ENCODE results near the gene STX12.

STX12 gene

GRCh38 chr1:27772932-27773825 lies at the start of gene STX12 (continued):
- TF ChIP-seq ZNF274 (IDR thresholded peaks at IDR 0.05; ENCODE audit: low read length), result no peak
- TF ChIP-seq ZNF274 (tag by site-specific recombination; IDR thresholded peaks at IDR 0.05; ENCODE audit: borderline replicate concordance), result no peak
- TF ChIP-seq HIC1 (tag by site-specific recombination; IDR thresholded peaks at IDR 0.05), result peak; percentile 28; the same call in 1 of the 2 replicates
- no peak for TF ChIP-seq ZNF843 (tag by site-specific recombination; IDR thresholded peaks at IDR 0.05)
- TF ChIP-seq GLIS1 (tag by site-specific recombination; IDR thresholded peaks at IDR 0.05), result peak; percentile 80
- peak; percentile 53 for TF ChIP-seq ZNF76 (tag by site-specific recombination; IDR thresholded peaks at IDR 0.05; ENCODE audit: borderline replicate concordance, low read depth)
- peak; percentile 51; the same call in 1 of the 2 replicates for TF ChIP-seq ZIC2 (tag by site-specific recombination; IDR thresholded peaks at IDR 0.05)
- TF ChIP-seq GLI4 (tag by site-specific recombination; IDR thresholded peaks at IDR 0.05), result no peak
- peak; percentile 85 for TF ChIP-seq ZEB2 (tag by site-specific recombination; IDR thresholded peaks at IDR 0.05)
- TF ChIP-seq, protein P1, sequence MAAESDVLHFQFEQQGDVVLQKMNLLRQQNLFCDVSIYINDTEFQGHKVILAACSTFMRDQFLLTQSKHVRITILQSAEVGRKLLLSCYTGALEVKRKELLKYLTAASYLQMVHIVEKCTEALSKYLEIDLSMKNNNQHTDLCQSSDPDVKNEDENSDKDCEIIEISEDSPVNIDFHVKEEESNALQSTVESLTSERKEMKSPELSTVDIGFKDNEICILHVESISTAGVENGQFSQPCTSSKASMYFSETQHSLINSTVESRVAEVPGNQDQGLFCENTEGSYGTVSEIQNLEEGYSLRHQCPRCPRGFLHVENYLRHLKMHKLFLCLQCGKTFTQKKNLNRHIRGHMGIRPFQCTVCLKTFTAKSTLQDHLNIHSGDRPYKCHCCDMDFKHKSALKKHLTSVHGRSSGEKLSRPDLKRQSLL (tag by site-specific recombination; IDR thresholded peaks at IDR 0.05), result peak; percentile 96
- no peak for TF ChIP-seq ZNF157 (tag by site-specific recombination; IDR thresholded peaks at IDR 0.05)
- TF ChIP-seq ZNF394 (tag by site-specific recombination; IDR thresholded peaks at IDR 0.05; ENCODE audit: borderline replicate concordance), result peak; percentile 32; the same call in 1 of the 2 replicates
- TF ChIP-seq ZBTB8A (tag by site-specific recombination; IDR thresholded peaks at IDR 0.05), result peak; percentile 51; the same call in 1 of the 2 replicates
- TF ChIP-seq ZNF175 (tag by site-specific recombination; IDR thresholded peaks at IDR 0.05), result no peak
- TF ChIP-seq GFI1B (tag by site-specific recombination; IDR thresholded peaks at IDR 0.05), result peak; percentile 72; the same call in 1 of the 2 replicates
- 0 out of 2 replicates have a peak, but pooled peaks have one; percentile 1 for TF ChIP-seq ZNF558 (tag by site-specific recombination; IDR thresholded peaks at IDR 0.05)
- peak; percentile 54 for TF ChIP-seq ZNF660 (tag by site-specific recombination; IDR thresholded peaks at IDR 0.05)
- TF ChIP-seq, protein P2, sequence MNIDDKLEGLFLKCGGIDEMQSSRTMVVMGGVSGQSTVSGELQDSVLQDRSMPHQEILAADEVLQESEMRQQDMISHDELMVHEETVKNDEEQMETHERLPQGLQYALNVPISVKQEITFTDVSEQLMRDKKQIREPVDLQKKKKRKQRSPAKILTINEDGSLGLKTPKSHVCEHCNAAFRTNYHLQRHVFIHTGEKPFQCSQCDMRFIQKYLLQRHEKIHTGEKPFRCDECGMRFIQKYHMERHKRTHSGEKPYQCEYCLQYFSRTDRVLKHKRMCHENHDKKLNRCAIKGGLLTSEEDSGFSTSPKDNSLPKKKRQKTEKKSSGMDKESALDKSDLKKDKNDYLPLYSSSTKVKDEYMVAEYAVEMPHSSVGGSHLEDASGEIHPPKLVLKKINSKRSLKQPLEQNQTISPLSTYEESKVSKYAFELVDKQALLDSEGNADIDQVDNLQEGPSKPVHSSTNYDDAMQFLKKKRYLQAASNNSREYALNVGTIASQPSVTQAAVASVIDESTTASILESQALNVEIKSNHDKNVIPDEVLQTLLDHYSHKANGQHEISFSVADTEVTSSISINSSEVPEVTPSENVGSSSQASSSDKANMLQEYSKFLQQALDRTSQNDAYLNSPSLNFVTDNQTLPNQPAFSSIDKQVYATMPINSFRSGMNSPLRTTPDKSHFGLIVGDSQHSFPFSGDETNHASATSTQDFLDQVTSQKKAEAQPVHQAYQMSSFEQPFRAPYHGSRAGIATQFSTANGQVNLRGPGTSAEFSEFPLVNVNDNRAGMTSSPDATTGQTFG (tag by site-specific recombination; IDR thresholded peaks at IDR 0.05; ENCODE audit: borderline replicate concordance), result no peak; the same call in 1 of the 2 replicates
- peak; percentile 63 for TF ChIP-seq KLF16 (tag by site-specific recombination; IDR thresholded peaks at IDR 0.05)
- peak; percentile 94 for TF ChIP-seq ZBTB48 (tag by site-specific recombination; IDR thresholded peaks at IDR 0.05)
- no peak for TF ChIP-seq ZNF223 (tag by site-specific recombination; IDR thresholded peaks at IDR 0.05)
- 0 out of 2 replicates have a peak, but pooled peaks have one; percentile 29 for TF ChIP-seq TRIM28 (IDR thresholded peaks at IDR 0.05; ENCODE audit: borderline replicate concordance, low read length)
- no peak for TF ChIP-seq ZNF16 (tag by site-specific recombination; IDR thresholded peaks at IDR 0.05; ENCODE audit: low read depth)
- peak; percentile 98 for TF ChIP-seq ZNF629 (tag by site-specific recombination; IDR thresholded peaks at IDR 0.05)
- TF ChIP-seq SP2 (tag by site-specific recombination; IDR thresholded peaks at IDR 0.05), result peak; percentile 94
- TF ChIP-seq ZNF571 (tag by site-specific recombination; IDR thresholded peaks at IDR 0.05), result no peak
- TF ChIP-seq ZNF341 (tag by site-specific recombination; IDR thresholded peaks at IDR 0.05; ENCODE audit: low read depth), result peak; percentile 81
- no peak for TF ChIP-seq ZNF140 (tag by site-specific recombination; IDR thresholded peaks at IDR 0.05)
- TF ChIP-seq, protein P3, sequence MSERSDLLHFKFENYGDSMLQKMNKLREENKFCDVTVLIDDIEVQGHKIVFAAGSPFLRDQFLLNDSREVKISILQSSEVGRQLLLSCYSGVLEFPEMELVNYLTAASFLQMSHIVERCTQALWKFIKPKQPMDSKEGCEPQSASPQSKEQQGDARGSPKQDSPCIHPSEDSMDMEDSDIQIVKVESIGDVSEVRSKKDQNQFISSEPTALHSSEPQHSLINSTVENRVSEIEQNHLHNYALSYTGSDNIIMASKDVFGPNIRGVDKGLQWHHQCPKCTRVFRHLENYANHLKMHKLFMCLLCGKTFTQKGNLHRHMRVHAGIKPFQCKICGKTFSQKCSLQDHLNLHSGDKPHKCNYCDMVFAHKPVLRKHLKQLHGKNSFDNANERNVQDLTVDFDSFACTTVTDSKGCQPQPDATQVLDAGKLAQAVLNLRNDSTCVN (tag by site-specific recombination; optimal IDR thresholded peaks at IDR 0.05), result peak; percentile 66
- peak; percentile 97 for TF ChIP-seq IKZF3 (tag by site-specific recombination; IDR thresholded peaks at IDR 0.05)
- peak; percentile 57; the same call in 1 of the 2 replicates for TF ChIP-seq ZNF600 (tag by site-specific recombination; IDR thresholded peaks at IDR 0.05)
- no peak for TF ChIP-seq ZNF777 (tag by site-specific recombination; IDR thresholded peaks at IDR 0.05; ENCODE audit: borderline replicate concordance)
- peak; percentile 56; the same call in 1 of the 2 replicates for TF ChIP-seq KLF9 (tag by site-specific recombination; IDR thresholded peaks at IDR 0.05; ENCODE audit: low read depth)

Data from HEK293 (cell line).